Small intestine (tissue), 7 donors: ENCODE measurements around the gene MYOZ2. TPM values are rescaled to one million over a fixed set of nuclear protein-coding genes. Genes with fewer than 3 reads are reported as not detected.

ENCODE experiments used
- DNase-seq, 2 donors: peaks; one replicate each; pipeline versions ENCODE4 v3.0.0 to v3.0.0-alpha.2; 2013
- FAIRE-seq: peaks from 2 replicates; lab custom pipeline; 2012; peaks lifted over from hg19 to GRCh38; lab: Jason Lieb, UNC
- H3K27ac ChIP-seq, 3 donors: one replicate each; pipeline ENCODE4 v1.5.1; 2013; ENCODE audit warnings: low read length in 2 of 3, mild to moderate bottlenecking in 2 of 3, control low read depth in 1 of 3, inconsistent platforms in 1 of 3, low read depth in 1 of 3, moderate library complexity in 1 of 3
- H3K27me3 ChIP-seq, 3 donors: one replicate each; pipeline ENCODE4 v1.6.1; 2013; ENCODE audit warnings: low read length in 3 of 3, inconsistent platforms in 1 of 3; ENCODE audit not compliant: control insufficient read depth in 3 of 3, insufficient read depth in 3 of 3
- H3K36me3 ChIP-seq, 3 donors: one replicate each; pipeline ENCODE4 v1.6.1; 2013; ENCODE audit warnings: low read length in 3 of 3, inconsistent platforms in 1 of 3, low read depth in 1 of 3, mild to moderate bottlenecking in 1 of 3, moderate library complexity in 1 of 3; ENCODE audit not compliant: control insufficient read depth in 3 of 3, insufficient read depth in 2 of 3
- H3K4me1 ChIP-seq, 3 donors: one replicate each; pipeline ENCODE4 v1.6.1; 2013; ENCODE audit warnings: low read length in 2 of 3, inconsistent platforms in 1 of 3, low read depth in 1 of 3, mild to moderate bottlenecking in 1 of 3, moderate library complexity in 1 of 3; ENCODE audit not compliant: control insufficient read depth in 3 of 3, insufficient read depth in 2 of 3
- H3K4me3 ChIP-seq, 3 donors: one replicate each; pipeline ENCODE4 v1.5.1; 2013; ENCODE audit warnings: low read length in 3 of 3, control low read depth in 1 of 3, inconsistent platforms in 1 of 3, low read depth in 1 of 3, mild to moderate bottlenecking in 1 of 3, moderate library complexity in 1 of 3
- H3K9me3 ChIP-seq, 2 donors: one replicate each; pipeline ENCODE4 v1.6.1; 2013; ENCODE audit warnings: low read depth in 1 of 2, low read length in 1 of 2; ENCODE audit not compliant: control insufficient read depth in 2 of 2, insufficient read depth in 1 of 2
- WGBS, 3 donors: extraction: QIAGEN DNeasy Blood & Tissue Kit; methylation state at CpG; one replicate each; pipeline ENCODE4 v1.1.7; 2013; 5-methylcytosine and 5-hydroxymethylcytosine counted together
- polyA plus RNA-seq, 4 donors: library from polyadenylated mRNA; stranded (reverse) in 3 of 4; unstranded in 1 of 4; fragments of 200-250 nt in 3 of 4; fragments of 120-200 nt in 1 of 4; gene quantifications; one replicate each; pipeline versions ENCODE4 v1.2.1 to v1.2.3, GENCODE V29; 2013
- donor health status: healthy with polysubstance abuse.
- donor health status: control.
- donor health status: control.
- donor health status: Bipolar disorder and iron deficiency.
- donor health status: healthy.

The MYOZ2 gene
- polyA plus RNA-seq, 4 donors, result 0.04 to 8.4 (median 0.65) TPM

GRCh38 chr4:119210775-119211174, 75.1 kb downstream of the MYOZ2 start:
- WGBS, 3 donors, result 87 to 88% (median 88%) methylated on average over 4 of the region's 4 CpGs
- FAIRE-seq, result no peak

GRCh38 chr4:119211867-119212233, 76.2 kb downstream of the MYOZ2 start:
- H3K4me3 ChIP-seq, result peak overlapping the region; percentile 39 to 94 (median 83)
- DNase-seq, result no peak
- no peak for FAIRE-seq
- H3K36me3 ChIP-seq, result no peaks in the 10 kb centered on the region
- H3K27me3 ChIP-seq, result no peaks in the 10 kb centered on the region
- H3K4me1 ChIP-seq, result no peaks in the 10 kb centered on the region
- H3K27ac ChIP-seq, result peak overlapping the region; percentile 91 to 96 (median 94)
- H3K9me3 ChIP-seq, result no peaks in the 10 kb centered on the region
- WGBS, 3 donors, result 0 to 1% (median 1%) methylated on average over 12 of the region's 12 CpGs

More at GRCh38 chr4:119210775-119211174, 75.1 kb downstream of the MYOZ2 start:
- no peak overlapping the region for H3K4me3 ChIP-seq
- H3K9me3 ChIP-seq, result no peaks in the 10 kb centered on the region
- no peak for DNase-seq
- no peak overlapping the region for H3K27ac ChIP-seq
- H3K36me3 ChIP-seq, result no peaks in the 10 kb centered on the region
- no peaks in the 10 kb centered on the region for H3K4me1 ChIP-seq
- no peaks in the 10 kb centered on the region for H3K27me3 ChIP-seq

GRCh38 chr4:119212234-119212963, 76.8 kb downstream of the MYOZ2 start, which contains the start of gene USP53:
Gene USP53 (plus strand): TSS chr4:119212713. CDS start chr4:119239760, 27,047 bp downstream.
- peak within 1 kb of the TSS; percentile 94 to 96 (median 95) for H3K27ac ChIP-seq
- no peaks in the 10 kb centered on the region for H3K9me3 ChIP-seq
- H3K4me1 ChIP-seq, result no peaks in the 10 kb centered on the region
- FAIRE-seq, result no peak
- WGBS, 3 donors, result 0% methylated on average over 51 to 55 of the region's 55 CpGs
- no peaks in the 10 kb centered on the region for H3K36me3 ChIP-seq
- no peaks in the 10 kb centered on the region for H3K27me3 ChIP-seq
- peak within 1 kb of the TSS; percentile 67 to 94 (median 83) for H3K4me3 ChIP-seq
- DNase-seq, result peak; percentile 98 to 99

- Histone ChIP-seq H3K9me3 (no peaks in the 10 kb centered on the region), H3K27me3 (no peaks in the 10 kb centered on the region), H3K27ac (peak overlapping the region; percentile 94 to 96 (median 95)), H3K36me3 (peaks cover 0 to 1% (median 0%) of the 10 kb centered on the region in 3 donors), H3K4me1 (no peaks in the 10 kb centered on the region), H3K4me3 (peak overlapping the region; percentile 67 to 94 (median 83))
- WGBS, 3 donors, result 0 to 1% (median 0%) methylated on average over 20 to 24 of the region's 24 CpGs
- peak; percentile 85 to 90 for DNase-seq
- FAIRE-seq, result no peak
Observed at GRCh38 chr4:119212964-119213606, 77.5 kb downstream of the MYOZ2 start.

- Histone ChIP-seq H3K9me3 (no peaks in the 10 kb centered on the region), H3K4me1 (no peaks in the 10 kb centered on the region), H3K27me3 (no peaks in the 10 kb centered on the region), H3K36me3 (peaks cover 2 to 6% (median 4%) of the 10 kb centered on the region in 3 donors), H3K27ac (no peak overlapping the region), H3K4me3 (no peak overlapping the region)
- FAIRE-seq, result no peak
- 94 to 96% (median 95%) methylated on average over 1 of the region's 1 CpG for WGBS, 3 donors
- no peak for DNase-seq
Observed at GRCh38 chr4:119218093-119218492, 82.5 kb downstream of the MYOZ2 start.

- 81 to 88% (median 85%) methylated on average over 4 of the region's 4 CpGs for WGBS, 3 donors
- no peak overlapping the region for H3K4me3 ChIP-seq
- H3K36me3 ChIP-seq, result peaks cover 2 to 6% (median 4%) of the 10 kb centered on the region in 3 donors
- H3K27me3 ChIP-seq, result no peaks in the 10 kb centered on the region
- DNase-seq (no peak), FAIRE-seq (no peak)
- no peaks in the 10 kb centered on the region for H3K4me1 ChIP-seq
- no peaks in the 10 kb centered on the region for H3K9me3 ChIP-seq
- H3K27ac ChIP-seq, result no peak overlapping the region
Observed at GRCh38 chr4:119221412-119221811, 85.8 kb downstream of the MYOZ2 start.

GRCh38 chr4:119227690-119228089, 92.1 kb downstream of the MYOZ2 start:
- FAIRE-seq, result no peak
- H3K4me1 ChIP-seq, result no peaks in the 10 kb centered on the region

GRCh38 chr4:119228406-119228805, 92.8 kb downstream of the MYOZ2 start:
- H3K9me3 ChIP-seq, result no peaks in the 10 kb centered on the region
- H3K4me3 ChIP-seq, result no peak overlapping the region
- DNase-seq (no peak), FAIRE-seq (no peak)
- 96 to 98% (median 97%) methylated on average over 3 of the region's 3 CpGs for WGBS, 3 donors
- H3K4me1 ChIP-seq, result no peaks in the 10 kb centered on the region
- no peak overlapping the region for H3K27ac ChIP-seq
- no peaks in the 10 kb centered on the region for H3K27me3 ChIP-seq
- peaks cover 0 to 4% (median 1%) of the 10 kb centered on the region in 3 donors for H3K36me3 ChIP-seq

More at GRCh38 chr4:119227690-119228089, 92.1 kb downstream of the MYOZ2 start:
- DNase-seq, result no peak
- H3K9me3 ChIP-seq, result no peaks in the 10 kb centered on the region
- no peaks in the 10 kb centered on the region for H3K27me3 ChIP-seq
- H3K4me3 ChIP-seq, result no peak overlapping the region
- H3K36me3 ChIP-seq, result peaks cover 0 to 4% (median 1%) of the 10 kb centered on the region in 3 donors
- H3K27ac ChIP-seq, result no peak overlapping the region
